ENCODE measurements around the gene MYOD1. TPM values are rescaled to one million over a fixed set of nuclear protein-coding genes. Genes with fewer than 3 reads are reported as not detected.

The MYOD1 gene
- total RNA-seq, 1 experiment from 2014 or later, result not detected

DNA sequence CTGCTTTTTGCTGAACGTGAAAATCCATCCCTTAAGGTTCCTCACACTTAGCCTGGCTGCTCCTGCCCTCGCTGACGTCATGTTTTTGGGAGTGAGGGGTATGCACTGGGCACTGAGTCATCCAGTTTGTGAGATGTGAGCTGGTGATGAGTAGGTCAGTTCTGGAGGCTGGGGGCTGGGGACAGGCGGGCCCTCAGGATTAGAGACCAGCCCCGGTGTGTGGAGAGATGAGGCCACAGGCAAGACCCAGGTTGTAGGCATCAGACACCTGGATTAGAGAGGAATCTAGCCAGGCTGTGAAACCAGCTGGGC lies 24.4 kb downstream of the MYOD1 start:
- BruUV-seq (replicated peaks), result no TSS peak
- H3K4me1 ChIP-seq (replicated peaks; ENCODE audit: insufficient read depth), result no peaks in the 10 kb centered on the region
- no peaks in the 10 kb centered on the region for H3K9me3 ChIP-seq (ENCODE audit: insufficient read depth, low read depth)
- H3K36me3 ChIP-seq (ENCODE audit: low read depth), result no peaks in the 10 kb centered on the region
- no peak overlapping the region for H3K4me2 ChIP-seq
- CTCF ChIA-PET, result no interaction called here
- no peaks in the 10 kb centered on the region for H3K79me2 ChIP-seq (ENCODE audit: low read depth)
- H3K27ac ChIP-seq, result no peak overlapping the region
- POLR2A ChIA-PET (ENCODE audit: unreplicated experiment), result interaction anchor here (0.5 kb wide), 1 partner anchor 17 kb away, joined by 3 read pairs; no protein-coding TSS in a partner anchor
- peaks cover 6% of the 10 kb centered on the region; the same call in 1 of the 2 replicates for H3K27me3 ChIP-seq (ENCODE audit: insufficient read depth, low read depth)
- no peak overlapping the region for H2AFZ ChIP-seq
- no peaks in the 10 kb centered on the region for H4K20me1 ChIP-seq (ENCODE audit: insufficient read depth)
- H3K9me2 ChIP-seq (ENCODE audit: insufficient read depth), result no peaks in the 10 kb centered on the region
- intact Hi-C loops (cut with micrococcal nuclease; ENCODE audit: unreplicated experiment), result no loop called here
- no peak overlapping the region for H3K4me3 ChIP-seq
- H3F3A ChIP-seq (ENCODE audit: insufficient read depth, low read depth), result no peaks in the 10 kb centered on the region
- TF ChIP-seq, protein P1, sequence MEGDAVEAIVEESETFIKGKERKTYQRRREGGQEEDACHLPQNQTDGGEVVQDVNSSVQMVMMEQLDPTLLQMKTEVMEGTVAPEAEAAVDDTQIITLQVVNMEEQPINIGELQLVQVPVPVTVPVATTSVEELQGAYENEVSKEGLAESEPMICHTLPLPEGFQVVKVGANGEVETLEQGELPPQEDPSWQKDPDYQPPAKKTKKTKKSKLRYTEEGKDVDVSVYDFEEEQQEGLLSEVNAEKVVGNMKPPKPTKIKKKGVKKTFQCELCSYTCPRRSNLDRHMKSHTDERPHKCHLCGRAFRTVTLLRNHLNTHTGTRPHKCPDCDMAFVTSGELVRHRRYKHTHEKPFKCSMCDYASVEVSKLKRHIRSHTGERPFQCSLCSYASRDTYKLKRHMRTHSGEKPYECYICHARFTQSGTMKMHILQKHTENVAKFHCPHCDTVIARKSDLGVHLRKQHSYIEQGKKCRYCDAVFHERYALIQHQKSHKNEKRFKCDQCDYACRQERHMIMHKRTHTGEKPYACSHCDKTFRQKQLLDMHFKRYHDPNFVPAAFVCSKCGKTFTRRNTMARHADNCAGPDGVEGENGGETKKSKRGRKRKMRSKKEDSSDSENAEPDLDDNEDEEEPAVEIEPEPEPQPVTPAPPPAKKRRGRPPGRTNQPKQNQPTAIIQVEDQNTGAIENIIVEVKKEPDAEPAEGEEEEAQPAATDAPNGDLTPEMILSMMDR (conservative IDR thresholded peaks at IDR 0.05), result no peak
- TF ChIP-seq EZH2 (IDR thresholded peaks at IDR 0.05; ENCODE audit: low read depth), result no peak
- DNase-seq, result peak in 1 of 2 experiments; percentile 10

DNA sequence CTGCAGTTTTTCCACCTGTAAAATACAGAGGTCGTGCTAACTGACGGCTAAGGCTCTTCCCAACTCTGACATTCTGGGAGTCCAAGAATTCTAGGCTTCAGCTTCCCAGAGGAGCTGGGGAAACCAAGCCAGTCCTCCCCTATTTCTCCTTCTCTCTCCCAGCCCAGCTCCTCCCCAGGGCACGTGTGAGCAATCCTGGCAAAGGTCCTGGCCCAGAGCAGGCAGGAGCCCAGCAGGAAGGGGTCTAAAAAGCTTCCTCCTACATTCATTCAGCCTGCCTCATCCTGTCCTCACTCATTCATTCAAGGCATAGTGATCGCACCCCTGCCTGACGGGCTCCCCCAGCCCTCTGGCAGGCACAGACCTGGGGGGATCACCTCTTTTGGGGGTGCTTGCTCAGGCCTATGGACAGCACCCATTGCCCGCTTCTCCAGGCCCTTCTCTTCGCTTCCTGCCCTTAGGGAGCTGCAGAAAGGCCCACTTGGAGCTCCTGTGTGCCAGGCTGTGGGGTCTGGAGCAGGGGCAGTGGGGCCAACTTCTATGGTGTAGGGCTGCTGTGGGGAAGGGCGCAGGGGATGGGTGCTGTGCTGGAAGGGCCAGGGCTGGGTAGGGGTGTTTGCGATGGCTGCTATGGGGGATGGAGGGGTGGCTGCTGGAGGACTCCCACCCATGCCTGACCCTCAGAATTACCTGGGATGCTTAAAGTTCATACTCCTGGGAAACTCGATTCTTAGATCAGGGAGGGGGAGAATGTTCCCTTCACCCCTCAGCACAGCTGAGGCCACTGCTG lies 25.0 kb downstream of the MYOD1 start:
- intact Hi-C loops (cut with micrococcal nuclease; ENCODE audit: unreplicated experiment), result no loop called here
- Histone ChIP-seq H3K9me2 (ENCODE audit: insufficient read depth) (no peaks in the 10 kb centered on the region), H3K4me1 (replicated peaks; ENCODE audit: insufficient read depth) (no peaks in the 10 kb centered on the region), H3F3A (ENCODE audit: insufficient read depth, low read depth) (no peaks in the 10 kb centered on the region), H3K4me2 (no peak overlapping the region), H3K36me3 (ENCODE audit: low read depth) (no peaks in the 10 kb centered on the region), H3K27me3 (ENCODE audit: insufficient read depth, low read depth) (peaks cover 9% of the 10 kb centered on the region; the same call in 1 of the 2 replicates), H4K20me1 (ENCODE audit: insufficient read depth) (no peaks in the 10 kb centered on the region), H3K9me3 (ENCODE audit: insufficient read depth, low read depth) (no peaks in the 10 kb centered on the region), H3K79me2 (ENCODE audit: low read depth) (no peaks in the 10 kb centered on the region), H3K27ac (no peak overlapping the region), H2AFZ (no peak overlapping the region), H3K4me3 (no peak overlapping the region)
- DNase-seq, result no peak
- TF ChIP-seq EZH2 (IDR thresholded peaks at IDR 0.05; ENCODE audit: low read depth), result no peak
- TF ChIP-seq, protein P1 (conservative IDR thresholded peaks at IDR 0.05), result no peak
- ChIA-PET POLR2A (ENCODE audit: unreplicated experiment) (interaction anchor here (0.5 kb wide), 1 partner anchor 16 kb away, joined by 3 read pairs; no protein-coding TSS in a partner anchor), CTCF (no interaction called here)
- no TSS peak for BruUV-seq (replicated peaks)

DNA sequence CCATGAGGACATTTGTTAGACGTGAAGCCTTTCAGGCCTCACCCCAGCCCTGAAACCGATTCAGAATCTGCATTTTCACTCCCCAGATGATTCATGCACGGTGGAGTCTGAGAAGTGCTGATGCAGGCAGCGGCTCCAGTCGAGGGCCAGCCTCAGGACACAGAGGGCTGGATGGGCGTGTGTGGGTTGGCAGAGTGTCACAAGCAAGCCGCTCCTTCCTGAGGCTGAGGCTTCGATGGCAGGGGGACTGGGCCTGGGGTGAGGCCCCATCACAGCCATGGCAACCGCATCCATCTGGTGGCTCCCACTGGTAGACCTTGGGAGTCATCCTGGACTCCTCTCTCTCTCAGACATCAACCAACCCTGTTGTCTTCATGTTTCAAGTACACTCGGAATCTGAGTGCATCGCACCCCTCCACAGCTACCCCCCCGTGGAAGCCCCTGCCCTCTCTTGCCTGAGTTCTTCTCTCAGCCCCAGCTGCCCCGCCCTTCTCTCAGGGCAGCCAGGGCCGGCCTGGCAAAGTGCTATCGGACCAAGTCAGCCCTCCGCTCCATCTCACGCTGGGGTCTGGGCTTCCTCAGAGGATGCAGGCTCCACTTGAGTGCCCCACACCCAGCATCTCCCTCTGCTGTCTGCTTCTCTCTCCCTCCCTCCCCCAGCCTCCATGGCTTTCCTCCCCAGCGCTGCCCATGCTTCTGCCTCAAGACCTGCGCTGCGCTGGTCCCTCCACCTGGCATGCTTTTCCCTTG lies 25.8 kb downstream of the MYOD1 start:
- no peak for TF ChIP-seq EZH2 (IDR thresholded peaks at IDR 0.05; ENCODE audit: low read depth)
- TF ChIP-seq, protein P1 (conservative IDR thresholded peaks at IDR 0.05), result no peak
- Histone ChIP-seq H3K9me3 (ENCODE audit: insufficient read depth, low read depth) (no peaks in the 10 kb centered on the region), H3K36me3 (ENCODE audit: low read depth) (no peaks in the 10 kb centered on the region), H2AFZ (no peak overlapping the region), H3K9me2 (ENCODE audit: insufficient read depth) (no peaks in the 10 kb centered on the region), H3F3A (ENCODE audit: insufficient read depth, low read depth) (no peaks in the 10 kb centered on the region), H3K4me2 (no peak overlapping the region), H4K20me1 (ENCODE audit: insufficient read depth) (no peaks in the 10 kb centered on the region), H3K27me3 (ENCODE audit: insufficient read depth, low read depth) (peaks cover 16% of the 10 kb centered on the region; the same call in 1 of the 2 replicates), H3K4me1 (replicated peaks; ENCODE audit: insufficient read depth) (no peaks in the 10 kb centered on the region), H3K27ac (no peak overlapping the region), H3K4me3 (no peak overlapping the region), H3K79me2 (ENCODE audit: low read depth) (no peaks in the 10 kb centered on the region)
- POLR2A ChIA-PET (ENCODE audit: unreplicated experiment), result no interaction called here
- BruUV-seq (replicated peaks), result no TSS peak
- intact Hi-C loops (cut with micrococcal nuclease; ENCODE audit: unreplicated experiment), result no loop called here
- CTCF ChIA-PET, result no interaction called here
- no peak for DNase-seq
